ENCODE data around the gene PSMC2. TPM values are rescaled to one million over a fixed set of nuclear protein-coding genes. Genes with fewer than 3 reads are reported as not detected.

The PSMC2 gene
- total and polyA plus RNA-seq, 2 donors (not counting 1 experiment from before 2014, with no cell fraction given): 29.8 to 51.1 TPM

GRCh38 chr7:103338864-103339263 lies 8.6 kb upstream of the PSMC2 start:
- H3K4me3 Mint-ChIP-seq: no peak overlapping the region
- Histone ChIP-seq H3K27me3 (replicated peaks in 1 of 4; ENCODE audit: control extremely low read depth in 1 of 4, control insufficient read depth in 3 of 4, insufficient read depth in 4 of 4, low read length in 3 of 4) (no peaks in the 10 kb centered on the region), H3K9ac (ENCODE audit: low read length) (no peak overlapping the region), H2AFZ (ENCODE audit: insufficient read depth, low read depth, low read length, poor library complexity, severe bottlenecking) (no peak overlapping the region), H3K36me3 (replicated peaks in 1 of 2; ENCODE audit: control extremely low read depth in 1 of 2, control insufficient read depth in 1 of 2, extremely low read depth in 1 of 2, insufficient read depth in 2 of 2, low read length in 1 of 2) (peaks cover 16 to 53% of the 10 kb centered on the region in 2 experiments), H4K20me1 (ENCODE audit: control insufficient read depth, insufficient read depth, low read length, poor library complexity, severe bottlenecking) (peaks cover 18% of the 10 kb centered on the region), H3K4me2 (replicated peaks; ENCODE audit: low read depth, low read length, poor library complexity, severe bottlenecking) (no peak overlapping the region), H3K79me2 (ENCODE audit: control insufficient read depth, insufficient read depth, low read length) (peaks cover 67% of the 10 kb centered on the region), H3K9me3 (ENCODE audit: control extremely low read depth in 1 of 3, control insufficient read depth in 2 of 3, insufficient read depth in 1 of 3, low read length in 2 of 3) (no peaks in the 10 kb centered on the region), H3K27ac (ENCODE audit: low read length in 2 of 2) (no peak overlapping the region), H3K4me1 (ENCODE audit: control insufficient read depth in 2 of 2, insufficient read depth in 2 of 2, low read length in 2 of 2) (peaks cover 7 to 9% of the 10 kb centered on the region in 2 donors), H3K4me3 (ENCODE audit: control extremely low read depth in 1 of 5, extremely low read depth in 1 of 5, insufficient read depth in 1 of 5, low read depth in 2 of 5, low read length in 4 of 5) (no peak overlapping the region)
- WGBS (ENCODE audit: insufficient coverage): no CpG with 5 or more reads among the region's 2 CpGs
- H3K9me3 Mint-ChIP-seq (ENCODE audit: insufficient read depth): no peaks in the 10 kb centered on the region
- no peak for ATAC-seq (ENCODE audit: low read depth)
- H3K27me3 Mint-ChIP-seq: no peaks in the 10 kb centered on the region
- TF ChIP-seq EZH2 (IDR thresholded peaks at IDR 0.05; ENCODE audit: borderline replicate concordance, insufficient read depth, low read depth, low read length, poor library complexity, severe bottlenecking): no peak
- TF ChIP-seq CTCF (IDR thresholded peaks at IDR 0.05): no peak
- POLR2A ChIA-PET: no interaction called here
- intact Hi-C loops (cut with micrococcal nuclease): no loop called here
- no peak for DNase-seq
- peaks cover 19% of the 10 kb centered on the region for H3K4me1 Mint-ChIP-seq
- CTCF ChIA-PET: no interaction called here
- H3K27ac Mint-ChIP-seq: no peak overlapping the region

- Mint-ChIP-seq H3K27me3 (no peaks in the 10 kb centered on the region), H3K9me3 (ENCODE audit: insufficient read depth) (no peaks in the 10 kb centered on the region), H3K27ac (peak overlapping the region; percentile 15), H3K4me3 (peak overlapping the region; percentile 9), H3K4me1 (peaks cover 36% of the 10 kb centered on the region)
- Histone ChIP-seq H3K27ac (ENCODE audit: low read length in 2 of 2) (no peak overlapping the region), H3K36me3 (replicated peaks in 1 of 2; ENCODE audit: control extremely low read depth in 1 of 2, control insufficient read depth in 1 of 2, extremely low read depth in 1 of 2, insufficient read depth in 2 of 2, low read length in 1 of 2) (peaks cover 14 to 41% of the 10 kb centered on the region in 2 experiments), H4K20me1 (ENCODE audit: control insufficient read depth, insufficient read depth, low read length, poor library complexity, severe bottlenecking) (peaks cover 18% of the 10 kb centered on the region), H3K9me3 (ENCODE audit: control extremely low read depth in 1 of 3, control insufficient read depth in 2 of 3, insufficient read depth in 1 of 3, low read length in 2 of 3) (no peaks in the 10 kb centered on the region), H3K4me3 (ENCODE audit: control extremely low read depth in 1 of 5, extremely low read depth in 1 of 5, insufficient read depth in 1 of 5, low read depth in 2 of 5, low read length in 4 of 5) (no peak overlapping the region), H3K4me1 (ENCODE audit: control insufficient read depth in 2 of 2, insufficient read depth in 2 of 2, low read length in 2 of 2) (peaks cover 11 to 13% of the 10 kb centered on the region in 2 donors), H3K4me2 (replicated peaks; ENCODE audit: low read depth, low read length, poor library complexity, severe bottlenecking) (no peak overlapping the region), H3K9ac (ENCODE audit: low read length) (no peak overlapping the region), H2AFZ (ENCODE audit: insufficient read depth, low read depth, low read length, poor library complexity, severe bottlenecking) (no peak overlapping the region), H3K27me3 (replicated peaks in 1 of 4; ENCODE audit: control extremely low read depth in 1 of 4, control insufficient read depth in 3 of 4, insufficient read depth in 4 of 4, low read length in 3 of 4) (no peaks in the 10 kb centered on the region), H3K79me2 (ENCODE audit: control insufficient read depth, insufficient read depth, low read length) (peaks cover 78% of the 10 kb centered on the region)
- TF ChIP-seq EZH2 (IDR thresholded peaks at IDR 0.05; ENCODE audit: borderline replicate concordance, insufficient read depth, low read depth, low read length, poor library complexity, severe bottlenecking) (no peak), CTCF (IDR thresholded peaks at IDR 0.05) (no peak)
- intact Hi-C loops (cut with micrococcal nuclease): loop anchor here (10.0 kb wide), 1 partner anchor 863 kb away; the partner anchor contains the start of gene ORC5
- ATAC-seq (ENCODE audit: low read depth): no peak
- ChIA-PET POLR2A (no interaction called here), CTCF (no interaction called here)
- DNase-seq: no peak
- no CpG with 5 or more reads among the region's 2 CpGs for WGBS (ENCODE audit: insufficient coverage)
These were observed 6.0 kb upstream of the PSMC2 start for GRCh38 chr7:103341466-103341865.
